ENCODE data around the gene MACROH2A1.

MACROH2A1 gene

GRCh38 chr5:135435467-135436330 lies 36.7 kb upstream of the MACROH2A1 start:
- DNase-seq: no peak

- DNase-seq: no peak
Measured at GRCh38 chr5:135434591-135435466, 35.8 kb upstream of the MACROH2A1 start.

- DNase-seq: no peak
Measured at GRCh38 chr5:135433681-135434426, 34.8 kb upstream of the MACROH2A1 start.

GRCh38 chr5:135432113-135432512 lies 33.1 kb upstream of the MACROH2A1 start:
- no peak for DNase-seq

- no peak for DNase-seq
Measured at GRCh38 chr5:135430135-135430437, 31.1 kb upstream of the MACROH2A1 start.

GRCh38 chr5:135429301-135430134 lies 30.5 kb upstream of the MACROH2A1 start:
- no peak for DNase-seq

GRCh38 chr5:135428586-135428985 lies 29.6 kb upstream of the MACROH2A1 start:
- no peak for DNase-seq

GRCh38 chr5:135426102-135427082 lies 27.4 kb upstream of the MACROH2A1 start:
- no peak for DNase-seq

- DNase-seq: no peak
Measured at GRCh38 chr5:135425641-135426040, 26.6 kb upstream of the MACROH2A1 start.

GRCh38 chr5:135423846-135424168 lies 24.8 kb upstream of the MACROH2A1 start:
- no peak for DNase-seq

- DNase-seq: no peak
Measured at GRCh38 chr5:135423146-135423845, 24.3 kb upstream of the MACROH2A1 start.

- DNase-seq: no peak
Measured at GRCh38 chr5:135422419-135422818, 23.4 kb upstream of the MACROH2A1 start.

GRCh38 chr5:135417083-135417482 lies 18.1 kb upstream of the MACROH2A1 start:
- no peak for DNase-seq

GRCh38 chr5:135405082-135405481 lies 6.1 kb upstream of the MACROH2A1 start:
- DNase-seq: no peak

- DNase-seq: no peak
Measured at GRCh38 chr5:135402031-135402430, 3.0 kb upstream of the MACROH2A1 start.

GRCh38 chr5:135400866-135401265 lies 1.8 kb upstream of the MACROH2A1 start:
- no peak for DNase-seq

GRCh38 chr5:135399794-135400542 lies 937 bp upstream of the MACROH2A1 start:
- DNase-seq: no peak

- DNase-seq: peak; percentile 22
Measured at GRCh38 chr5:135398160-135398854, 724 bp downstream of the MACROH2A1 start.

- DNase-seq: no peak
Measured at GRCh38 chr5:135397084-135397483, 1.9 kb downstream of the MACROH2A1 start.
